Transverse colon (tissue), 3 donors: ENCODE data around the gene CDKN1B.

Source experiments
- CTCF ChIP-seq, 5 experiments: fragments of 200-600 bp in 3 of 5; fragments of 450-650 bp in 2 of 5; sonication (generic) in 3 of 5; IDR thresholded peaks; 1 replicate in 2 of 5; 2 replicates in 3 of 5; pipeline ENCODE4 v1.5.1; 2016 to 2017; ENCODE audit warnings: antibody characterized with exemption in 5 of 5, inconsistent platforms in 3 of 5, mild to moderate bottlenecking in 2 of 5, moderate library complexity in 1 of 5
- POLR2A ChIP-seq: fragments of 450-650 bp; IDR thresholded peaks from one replicate; pipeline ENCODE4 v1.6.1; 2016; ENCODE audit warnings: antibody characterized with exemption, mild to moderate bottlenecking, moderate library complexity

GRCh38 chr12:12733118-12733517 lies 15.9 kb downstream of the CDKN1B start:
- TF ChIP-seq CTCF (IDR thresholded peaks at IDR 0.05) (no peak), POLR2A (no peak)
